ENCODE measurements around the gene FIZ1.

The FIZ1 gene

DNA sequence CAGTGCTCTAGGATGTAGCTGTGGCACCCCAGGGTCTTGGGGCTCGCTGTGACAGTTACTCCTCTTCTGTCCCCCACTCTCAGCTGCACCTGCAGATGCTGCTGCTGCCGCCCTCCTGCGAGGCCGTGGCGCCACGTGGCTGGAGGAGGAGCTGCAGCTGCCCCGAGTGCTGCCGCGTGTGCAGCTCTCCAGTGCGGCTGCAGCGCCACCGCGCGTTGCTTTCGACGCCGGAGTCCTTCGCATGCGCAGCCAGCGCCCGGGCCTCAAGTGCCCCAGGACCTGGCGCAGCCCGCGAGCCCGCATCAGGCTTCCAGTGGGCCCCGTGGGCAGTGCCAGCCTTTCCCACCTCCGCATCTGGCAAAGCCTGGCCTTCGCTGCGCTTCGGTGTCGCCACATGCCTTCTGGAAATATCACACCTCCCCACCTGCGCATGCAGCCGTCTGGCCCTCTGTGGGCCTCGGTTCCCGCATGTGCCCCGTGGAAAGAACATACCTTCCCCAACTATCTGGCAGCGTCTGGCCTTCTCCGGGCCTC is 40.8 kb upstream of the FIZ1 start:
- TF ChIP-seq POLR2AphosphoS5 (IDR thresholded peaks at IDR 0.05; ENCODE audit: low read depth, low read length): no peak
- TF ChIP-seq SIN3A (IDR thresholded peaks at IDR 0.05; ENCODE audit: borderline replicate concordance, insufficient read depth, low read length): no peak
- TF ChIP-seq, protein P1, sequence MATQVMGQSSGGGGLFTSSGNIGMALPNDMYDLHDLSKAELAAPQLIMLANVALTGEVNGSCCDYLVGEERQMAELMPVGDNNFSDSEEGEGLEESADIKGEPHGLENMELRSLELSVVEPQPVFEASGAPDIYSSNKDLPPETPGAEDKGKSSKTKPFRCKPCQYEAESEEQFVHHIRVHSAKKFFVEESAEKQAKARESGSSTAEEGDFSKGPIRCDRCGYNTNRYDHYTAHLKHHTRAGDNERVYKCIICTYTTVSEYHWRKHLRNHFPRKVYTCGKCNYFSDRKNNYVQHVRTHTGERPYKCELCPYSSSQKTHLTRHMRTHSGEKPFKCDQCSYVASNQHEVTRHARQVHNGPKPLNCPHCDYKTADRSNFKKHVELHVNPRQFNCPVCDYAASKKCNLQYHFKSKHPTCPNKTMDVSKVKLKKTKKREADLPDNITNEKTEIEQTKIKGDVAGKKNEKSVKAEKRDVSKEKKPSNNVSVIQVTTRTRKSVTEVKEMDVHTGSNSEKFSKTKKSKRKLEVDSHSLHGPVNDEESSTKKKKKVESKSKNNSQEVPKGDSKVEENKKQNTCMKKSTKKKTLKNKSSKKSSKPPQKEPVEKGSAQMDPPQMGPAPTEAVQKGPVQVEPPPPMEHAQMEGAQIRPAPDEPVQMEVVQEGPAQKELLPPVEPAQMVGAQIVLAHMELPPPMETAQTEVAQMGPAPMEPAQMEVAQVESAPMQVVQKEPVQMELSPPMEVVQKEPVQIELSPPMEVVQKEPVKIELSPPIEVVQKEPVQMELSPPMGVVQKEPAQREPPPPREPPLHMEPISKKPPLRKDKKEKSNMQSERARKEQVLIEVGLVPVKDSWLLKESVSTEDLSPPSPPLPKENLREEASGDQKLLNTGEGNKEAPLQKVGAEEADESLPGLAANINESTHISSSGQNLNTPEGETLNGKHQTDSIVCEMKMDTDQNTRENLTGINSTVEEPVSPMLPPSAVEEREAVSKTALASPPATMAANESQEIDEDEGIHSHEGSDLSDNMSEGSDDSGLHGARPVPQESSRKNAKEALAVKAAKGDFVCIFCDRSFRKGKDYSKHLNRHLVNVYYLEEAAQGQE (IDR thresholded peaks at IDR 0.05; ENCODE audit: insufficient read depth in 1 of 2, low read depth in 2 of 2, low read length in 2 of 2): no peak
- TF ChIP-seq TAF1 (IDR thresholded peaks at IDR 0.05; ENCODE audit: borderline replicate concordance, insufficient read depth, low read length): no peak
- TF ChIP-seq FOXP2 (optimal IDR thresholded peaks at IDR 0.05; ENCODE audit: borderline replicate concordance, extremely low read depth, extremely low read length, insufficient read depth): peak; percentile 9

DNA sequence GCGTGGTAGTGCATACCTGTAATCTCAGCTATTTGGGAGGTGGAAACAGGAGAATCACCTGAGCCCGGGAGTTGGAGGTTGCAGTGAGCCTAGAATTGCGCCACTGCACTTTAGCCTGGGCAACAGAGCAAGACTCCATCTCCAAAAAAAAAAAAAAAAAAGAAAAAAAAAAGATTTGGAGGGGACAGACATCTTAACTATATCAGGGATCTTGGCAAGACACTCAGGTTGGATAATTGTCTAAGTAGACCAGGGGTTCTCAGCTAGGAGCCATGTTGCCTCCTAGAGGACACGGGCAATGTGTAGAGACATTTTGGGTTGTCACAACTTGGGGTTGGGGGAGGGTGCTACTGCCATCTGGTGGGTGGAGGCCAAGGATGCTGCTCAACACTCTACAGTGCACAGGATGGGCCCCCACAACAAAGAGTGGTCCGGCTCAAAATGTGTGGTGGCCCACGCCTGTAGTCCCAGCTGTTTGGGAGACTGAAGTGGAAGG is 39.6 kb upstream of the FIZ1 start:
- TF ChIP-seq, protein P1 (IDR thresholded peaks at IDR 0.05; ENCODE audit: insufficient read depth in 1 of 2, low read depth in 2 of 2, low read length in 2 of 2): no peak

DNA sequence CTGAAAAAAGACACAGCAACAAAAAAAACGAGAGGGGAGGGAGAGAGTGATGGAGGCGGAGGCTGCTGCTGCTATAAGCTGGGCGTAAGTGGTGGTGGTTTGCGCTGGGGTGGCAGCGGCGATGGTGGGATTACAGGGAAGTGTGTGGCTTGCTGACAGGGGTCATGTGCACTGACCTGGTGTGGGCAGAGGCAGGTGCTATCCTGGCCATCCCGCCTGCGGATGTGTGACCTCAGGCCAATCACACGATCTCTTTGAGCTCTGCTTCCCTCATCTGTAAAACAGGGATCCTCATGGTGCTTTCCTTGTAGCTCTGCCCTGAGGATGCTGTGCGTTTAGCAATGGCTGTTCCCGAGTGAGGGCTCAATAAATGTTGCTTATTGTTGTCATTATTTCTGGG is 38.2 kb upstream of the FIZ1 start:
- TF ChIP-seq SIN3A (IDR thresholded peaks at IDR 0.05; ENCODE audit: borderline replicate concordance, insufficient read depth, low read length) (no peak), TAF1 (IDR thresholded peaks at IDR 0.05; ENCODE audit: borderline replicate concordance, insufficient read depth, low read length) (no peak), POLR2AphosphoS5 (IDR thresholded peaks at IDR 0.05; ENCODE audit: low read depth, low read length) (no peak), FOXP2 (optimal IDR thresholded peaks at IDR 0.05; ENCODE audit: borderline replicate concordance, extremely low read depth, extremely low read length, insufficient read depth) (no peak)
- TF ChIP-seq, protein P1 (IDR thresholded peaks at IDR 0.05; ENCODE audit: insufficient read depth in 1 of 2, low read depth in 2 of 2, low read length in 2 of 2): no peak

DNA sequence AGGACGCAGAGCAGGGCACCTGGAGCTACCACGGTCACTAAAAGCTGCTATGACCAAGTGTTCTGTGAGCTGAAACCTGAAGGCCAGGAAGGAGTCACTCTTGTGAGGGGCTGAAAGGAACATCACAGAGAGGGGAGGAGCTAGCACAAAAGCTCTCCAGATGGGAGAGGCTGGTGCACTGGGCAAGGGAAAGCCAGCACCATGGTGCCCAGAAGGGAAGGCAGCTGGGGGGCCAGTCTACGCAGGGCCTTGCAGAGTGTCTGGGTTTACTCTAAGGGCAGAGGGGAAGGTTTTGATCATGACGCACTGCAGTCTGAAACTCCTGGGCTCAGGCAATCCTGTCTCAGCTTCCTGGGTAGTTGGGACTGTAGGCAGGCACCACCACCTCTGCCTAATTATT is 37.4 kb upstream of the FIZ1 start:
- TF ChIP-seq POLR2AphosphoS5 (IDR thresholded peaks at IDR 0.05; ENCODE audit: low read depth, low read length) (no peak), SIN3A (IDR thresholded peaks at IDR 0.05; ENCODE audit: borderline replicate concordance, insufficient read depth, low read length) (no peak), FOXP2 (optimal IDR thresholded peaks at IDR 0.05; ENCODE audit: borderline replicate concordance, extremely low read depth, extremely low read length, insufficient read depth) (no peak), TAF1 (IDR thresholded peaks at IDR 0.05; ENCODE audit: borderline replicate concordance, insufficient read depth, low read length) (no peak)
- TF ChIP-seq, protein P1 (IDR thresholded peaks at IDR 0.05; ENCODE audit: insufficient read depth in 1 of 2, low read depth in 2 of 2, low read length in 2 of 2): no peak

DNA sequence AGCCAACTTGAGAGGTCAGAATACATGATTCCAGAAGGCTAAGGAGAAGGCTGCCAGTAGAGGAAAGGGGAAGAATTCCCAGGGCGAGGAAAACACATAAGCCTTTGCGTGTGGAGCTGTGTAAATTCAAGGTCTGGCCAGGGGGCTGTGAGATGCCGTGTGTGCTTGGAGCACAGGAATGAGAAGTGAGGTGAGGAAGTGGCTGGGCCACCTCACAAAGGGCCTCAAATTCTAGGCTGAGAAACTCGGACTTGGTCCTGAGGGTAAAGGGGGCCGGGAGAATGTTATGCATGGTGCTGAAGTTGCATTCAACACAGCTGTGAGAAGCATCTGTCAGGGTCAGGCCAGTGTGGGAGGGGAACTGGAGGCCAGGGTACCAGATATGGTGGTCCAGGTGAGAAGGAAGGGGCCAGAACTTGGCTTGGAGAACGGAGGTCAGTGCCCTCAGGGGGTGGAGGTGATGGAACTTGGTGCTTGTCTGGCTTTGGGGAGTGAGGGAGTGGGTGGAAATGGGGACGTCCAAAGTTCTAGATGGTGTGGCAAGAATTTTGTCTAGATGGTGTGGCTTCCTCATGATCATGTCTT is 36.6 kb upstream of the FIZ1 start:
- TF ChIP-seq FOXP2 (optimal IDR thresholded peaks at IDR 0.05; ENCODE audit: borderline replicate concordance, extremely low read depth, extremely low read length, insufficient read depth) (no peak), TAF1 (IDR thresholded peaks at IDR 0.05; ENCODE audit: borderline replicate concordance, insufficient read depth, low read length) (no peak), POLR2AphosphoS5 (IDR thresholded peaks at IDR 0.05; ENCODE audit: low read depth, low read length) (no peak; the same call in 1 of the 2 replicates), SIN3A (IDR thresholded peaks at IDR 0.05; ENCODE audit: borderline replicate concordance, insufficient read depth, low read length) (no peak)
- TF ChIP-seq, protein P1 (IDR thresholded peaks at IDR 0.05; ENCODE audit: insufficient read depth in 1 of 2, low read depth in 2 of 2, low read length in 2 of 2): no peak
